ENCODE measurements around the gene NCK1.

- TF ChIP-seq POLR2AphosphoS5 (IDR thresholded peaks at IDR 0.05; ENCODE audit: low read depth, low read length) = no peak
- TF ChIP-seq TAF1 (IDR thresholded peaks at IDR 0.05; ENCODE audit: borderline replicate concordance, low read depth, low read length) = no peak
Observed at GRCh38 chr3:136869282-136869681, 7.3 kb downstream of the NCK1 start.

Measured in GM12892 (cell line).